Smooth muscle cell (in vitro differentiated cells): ENCODE results near the gene TCF4. TPM values are rescaled to one million over a fixed set of nuclear protein-coding genes. Genes with fewer than 3 reads are reported as not detected.
A peak's percentile ranks its signal among the peaks of the same experiment; 100 is the strongest.

Experiments
- DNase-seq: peaks from one replicate; lab custom pipeline; 2025; ENCODE audit not compliant: unreplicated experiment; lab: John Stamatoyannopoulos, UW
- H2AFZ ChIP-seq: fragments of 200-600 bp; sonication (generic); 2 replicates; pipeline ENCODE4 v1.6.0; 2016; ENCODE audit warnings: antibody characterized with exemption, low read depth, mild to moderate bottlenecking
- H3F3A ChIP-seq: fragments of 200-600 bp; sonication (generic); 2 replicates; pipeline ENCODE4 v1.6.0; 2017; ENCODE audit warnings: antibody characterized with exemption, low read depth
- H3K27ac ChIP-seq: fragments of 200-600 bp; sonication (generic); 2 replicates; pipeline ENCODE4 v1.5.1; 2016; ENCODE audit warnings: low read depth, mild to moderate bottlenecking
- H3K27me3 ChIP-seq: fragments of 200-600 bp; sonication (generic); 2 replicates; pipeline ENCODE4 v1.6.1; 2016; ENCODE audit warnings: low read depth, mild to moderate bottlenecking
- H3K36me3 ChIP-seq: fragments of 200-600 bp; sonication (generic); 2 replicates; pipeline ENCODE4 v1.5.1; 2016; ENCODE audit warnings: low read depth
- H3K4me1 ChIP-seq: fragments of 200-600 bp; sonication (generic); 2 replicates; pipeline ENCODE4 v1.5.1; 2016; ENCODE audit warnings: low read depth
- H3K4me2 ChIP-seq: fragments of 200-600 bp; sonication (generic); 2 replicates; pipeline ENCODE4 v1.6.0; 2016; ENCODE audit warnings: mild to moderate bottlenecking
- H3K4me3 ChIP-seq: fragments of 200-600 bp; sonication (generic); 2 replicates; pipeline ENCODE4 v1.5.1; 2016; ENCODE audit warnings: mild to moderate bottlenecking
- H3K79me2 ChIP-seq: fragments of 200-600 bp; sonication (generic); 2 replicates; pipeline ENCODE4 v1.6.0; 2016; ENCODE audit warnings: low read depth, mild to moderate bottlenecking
- H3K9ac ChIP-seq: fragments of 200-600 bp; sonication (generic); 2 replicates; pipeline ENCODE4 v1.6.0; 2016; ENCODE audit warnings: low read depth
- H3K9me3 ChIP-seq: fragments of 200-600 bp; sonication (generic); replicated peaks from 2 replicates; pipeline ENCODE4 v1.5.1; 2016; ENCODE audit warnings: low read depth
- H4K20me1 ChIP-seq: fragments of 200-600 bp; sonication (generic); 2 replicates; pipeline ENCODE4 v1.6.0; 2016; ENCODE audit warnings: low read depth
- WGBS: methylation state at CpG from one replicate; pipeline ENCODE4 v1.1.7; 2016; ENCODE audit warnings: low lambda C conversion rate; 5-methylcytosine and 5-hydroxymethylcytosine counted together
- polyA plus RNA-seq: library from polyadenylated mRNA; unstranded; fragments of >200 nt; fragmentation: Nextera tagmentation; extraction: Ambion mirVana; gene quantifications from 2 replicates; pipeline ENCODE4 v1.2.1, GENCODE V29; 2016
- total RNA-seq: library from RNA; depleted of rRNA; stranded (reverse); fragments of >200 nt; gene quantifications from 2 replicates; pipeline ENCODE4 v1.2.3, GENCODE V29; 2014
- TF ChIP-seq, protein P1 (sequence below): fragments of 200-600 bp; sonication (generic); IDR thresholded peaks from 2 replicates; pipeline ENCODE4 v1.5.1; 2017; ENCODE audit warnings: borderline replicate concordance, mild to moderate bottlenecking, antibody characterized with exemption; ENCODE audit not compliant: insufficient read depth, poor library complexity, severe bottlenecking

The TCF4 gene
- total and polyA plus RNA-seq, 2 experiments from 2014 or later, result 105 to 120 TPM

DNA sequence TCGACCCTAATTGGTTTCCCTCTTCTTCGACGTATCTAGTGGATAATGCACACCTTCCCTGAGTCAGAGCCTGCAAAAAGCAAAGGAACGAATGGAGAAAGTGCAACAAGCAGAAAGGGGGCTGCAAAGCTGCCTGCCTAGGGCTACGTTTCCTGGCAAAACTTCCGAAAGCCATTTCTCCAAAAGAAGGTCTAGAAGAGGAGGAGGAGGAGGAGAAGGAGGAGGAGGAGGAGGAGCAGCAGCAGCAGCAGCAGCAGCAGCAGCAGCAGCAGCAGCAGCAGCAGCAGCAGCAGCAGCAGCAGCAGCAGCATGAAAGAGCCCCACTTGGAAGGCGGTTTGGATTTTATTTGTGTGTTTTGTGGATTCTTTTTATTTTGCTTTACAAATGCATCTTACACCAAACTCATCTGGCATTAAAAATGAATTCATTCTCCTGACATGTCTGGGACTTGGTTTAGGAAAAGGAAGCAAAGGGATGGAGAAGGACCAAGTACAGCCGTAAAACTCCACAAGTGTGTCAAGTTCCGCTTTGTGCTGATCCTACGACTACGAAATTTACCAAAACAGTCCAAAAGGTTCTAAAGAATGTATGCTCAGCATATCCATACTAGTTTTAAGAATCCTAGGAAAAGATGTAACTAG, 2.0 kb downstream of the TCF4 start:
- H3K27ac ChIP-seq, result peak overlapping the region; percentile 79
- no peaks in the 10 kb centered on the region for H3K9me3 ChIP-seq
- TF ChIP-seq, protein P1, sequence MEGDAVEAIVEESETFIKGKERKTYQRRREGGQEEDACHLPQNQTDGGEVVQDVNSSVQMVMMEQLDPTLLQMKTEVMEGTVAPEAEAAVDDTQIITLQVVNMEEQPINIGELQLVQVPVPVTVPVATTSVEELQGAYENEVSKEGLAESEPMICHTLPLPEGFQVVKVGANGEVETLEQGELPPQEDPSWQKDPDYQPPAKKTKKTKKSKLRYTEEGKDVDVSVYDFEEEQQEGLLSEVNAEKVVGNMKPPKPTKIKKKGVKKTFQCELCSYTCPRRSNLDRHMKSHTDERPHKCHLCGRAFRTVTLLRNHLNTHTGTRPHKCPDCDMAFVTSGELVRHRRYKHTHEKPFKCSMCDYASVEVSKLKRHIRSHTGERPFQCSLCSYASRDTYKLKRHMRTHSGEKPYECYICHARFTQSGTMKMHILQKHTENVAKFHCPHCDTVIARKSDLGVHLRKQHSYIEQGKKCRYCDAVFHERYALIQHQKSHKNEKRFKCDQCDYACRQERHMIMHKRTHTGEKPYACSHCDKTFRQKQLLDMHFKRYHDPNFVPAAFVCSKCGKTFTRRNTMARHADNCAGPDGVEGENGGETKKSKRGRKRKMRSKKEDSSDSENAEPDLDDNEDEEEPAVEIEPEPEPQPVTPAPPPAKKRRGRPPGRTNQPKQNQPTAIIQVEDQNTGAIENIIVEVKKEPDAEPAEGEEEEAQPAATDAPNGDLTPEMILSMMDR, result no peak
- H3F3A ChIP-seq, result peaks cover 4% of the 10 kb centered on the region
- WGBS, result 13% methylated on average over 11 of the region's 11 CpGs
- H3K4me1 ChIP-seq, result peaks cover 51% of the 10 kb centered on the region
- H3K9ac ChIP-seq, result peak overlapping the region; percentile 76
- H3K36me3 ChIP-seq, result no peaks in the 10 kb centered on the region
- H3K4me2 ChIP-seq, result peak overlapping the region; percentile 94
- H3K27me3 ChIP-seq, result no peaks in the 10 kb centered on the region
- peak overlapping the region; percentile 86 for H3K4me3 ChIP-seq
- peaks cover 1% of the 10 kb centered on the region for H4K20me1 ChIP-seq
- H2AFZ ChIP-seq, result peak overlapping the region; percentile 85
- H3K79me2 ChIP-seq, result peaks cover 76% of the 10 kb centered on the region
- DNase-seq, result no peak

DNA sequence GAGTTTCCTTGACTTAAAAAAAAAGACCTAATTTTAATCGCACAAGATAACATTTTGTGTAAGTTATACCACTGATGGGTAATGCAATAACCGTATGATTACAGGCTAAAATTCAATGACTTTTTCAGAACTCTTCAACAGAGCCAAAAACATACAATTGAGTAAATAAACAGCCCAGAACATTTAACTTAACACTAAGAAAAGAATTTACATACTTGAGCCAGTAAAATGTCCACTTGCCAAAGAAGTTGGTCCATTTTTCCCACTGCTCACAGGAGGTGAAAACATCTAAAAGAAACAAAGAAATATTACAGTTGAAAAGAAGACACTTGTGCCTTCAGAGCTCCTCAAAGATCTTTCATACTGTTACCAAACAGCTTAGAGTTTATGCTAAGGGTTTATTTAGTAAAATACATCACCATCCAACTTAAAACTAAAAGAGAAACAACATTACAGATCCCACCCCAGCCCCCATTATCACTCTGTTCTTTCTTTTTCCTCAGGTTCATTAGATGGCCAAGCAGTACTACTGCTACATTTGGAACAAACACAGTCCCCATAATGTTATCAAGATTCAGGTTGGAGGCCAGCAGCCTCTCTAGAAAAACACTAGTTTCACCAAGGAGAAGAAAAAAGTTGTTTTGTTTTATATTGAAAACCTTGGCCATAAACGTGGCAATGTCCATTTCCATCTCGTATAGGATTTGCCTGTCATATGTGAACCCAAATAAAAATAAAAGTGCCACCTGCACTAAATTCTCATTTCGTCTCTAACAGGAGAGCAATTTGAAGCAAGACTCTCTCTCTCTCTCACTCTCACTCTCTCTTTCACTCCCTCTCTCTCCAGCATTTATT, 2.7 kb downstream of the TCF4 start:
- Histone ChIP-seq H3K4me3 (peak overlapping the region; percentile 86), H3K36me3 (no peaks in the 10 kb centered on the region), H4K20me1 (peaks cover 5% of the 10 kb centered on the region), H3F3A (peaks cover 4% of the 10 kb centered on the region), H2AFZ (peak overlapping the region; percentile 46), H3K27me3 (no peaks in the 10 kb centered on the region), H3K9me3 (no peaks in the 10 kb centered on the region), H3K4me1 (peaks cover 55% of the 10 kb centered on the region), H3K9ac (peak overlapping the region; percentile 76), H3K27ac (peak overlapping the region; percentile 79), H3K4me2 (peak overlapping the region; percentile 94), H3K79me2 (peaks cover 83% of the 10 kb centered on the region)
- no peak for DNase-seq
- TF ChIP-seq, protein P1, result no peak
- WGBS, result 38% methylated on average over 5 of the region's 5 CpGs

- TF ChIP-seq, protein P1, result no peak
- Histone ChIP-seq H3F3A (peaks cover 4% of the 10 kb centered on the region), H4K20me1 (peaks cover 8% of the 10 kb centered on the region), H3K4me3 (peak overlapping the region; percentile 86), H3K79me2 (peaks cover 91% of the 10 kb centered on the region), H3K9ac (peak overlapping the region; percentile 7), H3K4me1 (peaks cover 66% of the 10 kb centered on the region), H2AFZ (no peak overlapping the region), H3K27ac (no peak overlapping the region), H3K36me3 (no peaks in the 10 kb centered on the region), H3K9me3 (no peaks in the 10 kb centered on the region), H3K4me2 (peak overlapping the region; percentile 94), H3K27me3 (no peaks in the 10 kb centered on the region)
- no peak for DNase-seq
- 34% methylated on average over 2 of the region's 2 CpGs for WGBS
These were observed 3.8 kb downstream of the TCF4 start for GRCh38 chr18:55584201-55584600.
